ENCODE results near the gene TRAF7. TPM values are rescaled to one million over a fixed set of nuclear protein-coding genes. Genes with fewer than 3 reads are reported as not detected.
"Not testable (repeated sequence)": the region's sequence is repeated elsewhere in the genome, so short reads cannot be mapped to it uniquely, and the experiment has no call there.

The TRAF7 gene
- 10 to 100 TPM; 40.9 to 56.2 (median 46.2) TPM for total RNA-seq
- long read RNA-seq, partial matches to known transcripts, result 0 of 7 reads
- long read RNA-seq, other reads (novel, unspliced or antisense), result 6 of 7 reads

DNA sequence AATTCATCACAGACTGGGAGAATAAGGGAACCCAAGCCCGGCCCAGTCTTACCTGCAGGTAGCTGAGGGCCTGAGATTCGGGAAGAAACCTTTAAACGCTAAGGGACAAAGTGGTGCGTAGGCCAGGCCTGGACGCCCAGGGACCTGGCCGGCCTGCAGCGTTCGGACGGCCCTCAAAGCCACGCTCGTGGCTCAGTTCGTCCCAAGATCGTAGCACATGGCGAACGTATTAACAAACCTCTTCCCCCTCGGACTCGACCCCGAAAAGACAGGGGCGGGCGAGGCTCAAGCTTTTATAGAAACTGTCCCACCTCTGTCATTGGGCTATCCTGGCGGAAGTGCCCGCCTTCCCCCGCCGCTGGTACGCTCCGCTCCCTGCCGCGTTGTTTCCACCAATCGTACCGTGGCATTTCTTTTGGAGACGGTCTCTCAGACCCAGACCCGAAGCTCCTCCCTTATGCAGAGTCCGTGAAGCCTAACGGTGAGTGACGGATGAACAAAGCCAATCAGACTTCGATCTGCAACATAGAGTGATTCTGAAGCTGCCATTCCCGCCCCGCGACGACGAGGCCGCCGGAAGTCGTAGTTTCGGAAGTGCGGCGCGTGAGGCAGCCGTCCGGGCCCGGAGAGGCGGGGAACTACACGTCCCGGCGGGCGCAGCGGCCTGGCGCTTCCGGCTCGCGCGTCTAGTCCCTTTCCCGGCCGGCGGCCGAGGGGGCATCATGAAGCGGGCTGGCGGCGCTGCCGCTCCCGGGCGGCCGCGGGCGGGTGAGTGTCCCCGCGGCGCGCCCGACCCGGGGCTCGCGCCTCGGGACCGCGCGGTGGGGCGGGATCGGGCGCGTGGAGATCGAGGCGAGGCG, at the start of gene TRAF7:
Gene TRAF7, plus strand, starts transcription at position 692 of the 860 bp plus-strand sequence. CDS start 8,139 bp downstream, outside the sequence.
- no peaks in the 10 kb centered on the region for H3K9me3 ChIP-seq
- peak; percentile 99 to 100 (median 99) for DNase-seq
- peak within 1 kb of the TSS; percentile 92 to 95 (median 93) for H3K4me3 ChIP-seq
- peak; percentile 68 to 80 (median 71) for ATAC-seq
- peaks cover 0 to 73% (median 33%) of the 10 kb centered on the region in 4 donors for H3K4me1 ChIP-seq
- WGBS (ENCODE audit: insufficient coverage, low coverage, low lambda C conversion rate, missing lambda C conversion rate), result under 1% methylated on average over 40 of the region's 94 CpGs
- H3K27me3 ChIP-seq, result no peaks in the 10 kb centered on the region
- H3K36me3 ChIP-seq, result peaks cover 0 to 7% (median 0%) of the 10 kb centered on the region in 4 donors
- TF ChIP-seq, protein P1, sequence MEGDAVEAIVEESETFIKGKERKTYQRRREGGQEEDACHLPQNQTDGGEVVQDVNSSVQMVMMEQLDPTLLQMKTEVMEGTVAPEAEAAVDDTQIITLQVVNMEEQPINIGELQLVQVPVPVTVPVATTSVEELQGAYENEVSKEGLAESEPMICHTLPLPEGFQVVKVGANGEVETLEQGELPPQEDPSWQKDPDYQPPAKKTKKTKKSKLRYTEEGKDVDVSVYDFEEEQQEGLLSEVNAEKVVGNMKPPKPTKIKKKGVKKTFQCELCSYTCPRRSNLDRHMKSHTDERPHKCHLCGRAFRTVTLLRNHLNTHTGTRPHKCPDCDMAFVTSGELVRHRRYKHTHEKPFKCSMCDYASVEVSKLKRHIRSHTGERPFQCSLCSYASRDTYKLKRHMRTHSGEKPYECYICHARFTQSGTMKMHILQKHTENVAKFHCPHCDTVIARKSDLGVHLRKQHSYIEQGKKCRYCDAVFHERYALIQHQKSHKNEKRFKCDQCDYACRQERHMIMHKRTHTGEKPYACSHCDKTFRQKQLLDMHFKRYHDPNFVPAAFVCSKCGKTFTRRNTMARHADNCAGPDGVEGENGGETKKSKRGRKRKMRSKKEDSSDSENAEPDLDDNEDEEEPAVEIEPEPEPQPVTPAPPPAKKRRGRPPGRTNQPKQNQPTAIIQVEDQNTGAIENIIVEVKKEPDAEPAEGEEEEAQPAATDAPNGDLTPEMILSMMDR (IDR thresholded peaks at IDR 0.05), result peak in 1 of 4 donors; percentile 8
- TF ChIP-seq POLR2A (IDR thresholded peaks at IDR 0.05), result peak; percentile 97
- intact Hi-C loops (cut with DNase I), result no loop called here
- H3K27ac ChIP-seq, result peak within 1 kb of the TSS; percentile 64 to 95 (median 77)

DNA sequence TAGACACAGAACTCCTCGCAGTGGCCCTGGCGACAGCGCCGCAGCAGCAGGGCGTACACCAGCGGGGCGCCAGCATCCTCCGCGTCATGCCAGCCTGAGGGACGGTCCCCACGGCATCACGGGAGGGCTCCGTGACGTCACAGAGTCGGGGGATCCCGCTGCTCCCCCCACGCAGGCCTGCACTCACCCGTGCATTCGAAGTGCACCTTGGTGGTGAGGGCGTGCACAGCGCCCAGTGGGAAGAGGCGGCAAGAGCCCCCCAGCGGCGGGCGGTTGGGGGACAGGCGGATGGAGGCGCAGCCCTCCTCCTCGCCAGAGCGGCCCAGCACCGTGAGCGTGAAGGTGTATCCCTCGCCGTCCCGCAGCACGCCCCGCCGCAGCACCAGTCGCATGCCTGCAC, 49.4 kb upstream of the TRAF7 start:
- H3K27me3 ChIP-seq; H3K4me1 ChIP-seq; H3K27ac ChIP-seq; H3K4me3 ChIP-seq; ATAC-seq; H3K9me3 ChIP-seq; intact Hi-C loops (cut with DNase I); DNase-seq: not testable (repeated sequence)
- peaks cover 0 to 23% (median 1%) of the 10 kb centered on the region in 4 donors for H3K36me3 ChIP-seq
- WGBS (ENCODE audit: insufficient coverage, low coverage, low lambda C conversion rate, missing lambda C conversion rate), result no CpG with 5 or more reads among the region's 38 CpGs

DNA sequence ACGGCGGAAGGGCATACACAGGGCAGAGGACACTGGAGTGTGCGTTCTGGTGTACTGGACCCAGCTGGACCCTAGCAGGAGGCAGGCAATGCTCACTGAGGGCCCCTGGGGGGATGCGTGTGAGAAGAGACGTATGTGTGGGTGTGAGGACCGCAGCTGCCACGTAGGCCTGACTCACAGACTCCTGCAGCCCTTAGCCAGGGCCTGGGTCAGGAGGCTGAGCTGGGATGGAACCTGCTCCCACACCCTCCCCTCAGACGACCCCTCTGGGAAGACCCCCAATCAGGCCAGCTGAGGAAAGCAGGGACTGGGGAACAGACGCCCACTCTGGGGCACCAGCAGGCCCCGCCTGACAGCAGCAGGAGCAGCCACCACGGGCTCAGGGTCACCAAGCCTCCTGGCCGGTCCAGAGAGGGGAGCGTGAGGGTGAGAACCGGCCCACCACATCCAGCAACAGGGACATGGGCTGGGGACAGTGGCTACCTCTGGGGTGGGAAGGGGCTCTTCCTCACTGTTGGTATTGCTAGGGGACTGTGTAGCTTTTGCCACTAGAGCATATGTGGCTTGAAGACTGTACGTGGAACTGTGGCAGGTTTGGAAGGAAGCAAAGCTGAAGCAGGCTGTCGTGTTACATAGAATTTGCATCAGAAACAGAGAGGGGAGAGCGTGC, 48.3 kb upstream of the TRAF7 start:
- H3K36me3 ChIP-seq, result peaks cover 0 to 24% (median under 1%) of the 10 kb centered on the region in 4 donors
- not testable (repeated sequence) for DNase-seq
- peak in 1 of 4 donors; percentile 4 for ATAC-seq

DNA sequence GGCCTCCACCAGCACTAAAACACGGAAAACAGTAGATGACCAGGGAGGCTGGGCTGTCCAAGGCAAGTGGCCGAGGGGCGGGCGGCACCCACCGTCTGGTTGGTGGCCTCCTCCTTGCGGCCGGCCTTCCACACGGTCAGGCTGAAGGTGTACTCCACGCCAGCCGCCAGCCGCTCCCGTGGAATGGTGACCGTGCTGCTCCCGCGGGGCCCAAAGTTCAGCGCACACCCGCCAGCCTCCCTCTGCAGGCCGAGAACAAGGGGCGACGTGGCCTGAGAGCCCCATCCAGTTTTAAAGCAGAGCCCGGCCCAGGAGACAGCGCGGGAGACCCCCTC, 47.8 kb upstream of the TRAF7 start:
- H3K27ac ChIP-seq; H3K4me3 ChIP-seq; H3K4me1 ChIP-seq; H3K9me3 ChIP-seq; intact Hi-C loops (cut with DNase I); H3K27me3 ChIP-seq; DNase-seq: not testable (repeated sequence)
- peaks cover 0 to 24% (median 0%) of the 10 kb centered on the region in 4 donors for H3K36me3 ChIP-seq
- peak in 2 of 4 donors; percentile 9 to 11 for ATAC-seq
- WGBS (ENCODE audit: insufficient coverage, low coverage, low lambda C conversion rate, missing lambda C conversion rate), result no CpG with 5 or more reads among the region's 23 CpGs

More for the DNA sequence above, 48.3 kb upstream of the TRAF7 start:
- intact Hi-C loops (cut with DNase I); H3K4me3 ChIP-seq; H3K27ac ChIP-seq; H3K27me3 ChIP-seq; H3K9me3 ChIP-seq; H3K4me1 ChIP-seq: not testable (repeated sequence)
- WGBS (ENCODE audit: insufficient coverage, low coverage, low lambda C conversion rate, missing lambda C conversion rate), result 70% methylated on average over 4 of the region's 17 CpGs

DNA sequence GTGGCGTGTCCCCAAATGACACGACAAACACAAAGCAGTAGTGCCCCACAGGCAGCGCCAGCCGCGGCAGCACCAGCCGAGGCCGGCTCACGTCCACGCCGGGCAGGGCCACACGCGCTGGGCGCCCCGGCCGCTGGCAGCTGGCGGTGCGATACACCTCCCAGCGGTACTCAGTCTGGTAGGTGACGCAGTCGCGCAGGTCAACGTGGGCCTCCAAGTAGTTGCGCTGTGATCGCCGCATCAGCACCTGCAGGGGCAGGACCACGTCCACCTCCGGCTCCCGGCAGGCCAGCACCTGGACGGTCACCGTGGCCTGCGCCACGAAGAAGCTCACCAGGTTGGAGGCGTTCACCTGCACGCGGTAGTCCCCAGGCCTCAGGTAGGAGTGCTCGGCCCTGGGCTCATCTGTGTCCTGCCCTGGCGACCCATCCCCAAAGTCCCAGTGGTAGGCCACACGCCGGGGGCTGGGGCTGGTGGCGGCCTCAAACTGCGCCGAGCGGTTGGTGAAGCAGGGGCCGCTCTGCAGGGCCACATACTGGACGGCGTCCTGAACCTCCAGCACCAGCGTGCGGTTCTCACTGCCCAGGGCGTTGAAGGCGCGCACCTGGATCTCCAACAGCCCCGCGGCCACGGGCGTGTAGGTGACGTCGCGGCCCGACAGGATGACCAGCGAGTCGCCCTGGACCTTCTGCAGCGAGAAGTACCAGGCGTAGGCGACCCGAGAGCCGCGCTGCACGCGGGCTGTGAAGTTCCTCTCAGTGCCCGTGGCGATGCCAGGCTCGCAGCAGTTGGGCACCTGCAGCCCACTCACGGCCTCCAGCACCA, 46.9 kb upstream of the TRAF7 start:
- H3K27me3 ChIP-seq; intact Hi-C loops (cut with DNase I); H3K9me3 ChIP-seq; H3K4me1 ChIP-seq; DNase-seq; H3K27ac ChIP-seq; H3K4me3 ChIP-seq: not testable (repeated sequence)
- H3K36me3 ChIP-seq, result peaks cover 0 to 18% (median 0%) of the 10 kb centered on the region in 4 donors
- peak in 2 of 4 donors; percentile 10 to 11 for ATAC-seq
- WGBS (ENCODE audit: insufficient coverage, low coverage, low lambda C conversion rate, missing lambda C conversion rate), result 91% methylated on average over 4 of the region's 73 CpGs

DNA sequence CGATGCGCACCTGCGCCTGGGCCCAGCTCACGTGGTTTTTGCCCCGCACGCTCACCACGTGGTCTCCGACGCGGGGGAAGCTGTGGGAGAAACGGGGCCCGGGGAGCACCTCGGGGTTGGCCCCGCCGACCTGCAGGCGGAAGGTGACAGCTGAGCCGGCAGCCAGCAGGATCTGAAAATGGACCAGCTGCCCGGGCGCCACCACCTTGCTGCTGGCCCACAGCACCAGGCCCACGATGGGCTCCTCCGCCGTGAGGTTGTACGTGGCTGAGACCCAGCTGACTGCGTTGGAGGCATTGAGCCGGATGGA, 46.4 kb upstream of the TRAF7 start:
- H3K4me1 ChIP-seq; ATAC-seq; H3K4me3 ChIP-seq; H3K9me3 ChIP-seq; H3K27ac ChIP-seq; DNase-seq; H3K27me3 ChIP-seq; intact Hi-C loops (cut with DNase I): not testable (repeated sequence)
- 80% methylated on average over 1 of the region's 25 CpGs for WGBS (ENCODE audit: insufficient coverage, low coverage, low lambda C conversion rate, missing lambda C conversion rate)
- peaks cover 0 to 18% (median 0%) of the 10 kb centered on the region in 4 donors for H3K36me3 ChIP-seq

DNA sequence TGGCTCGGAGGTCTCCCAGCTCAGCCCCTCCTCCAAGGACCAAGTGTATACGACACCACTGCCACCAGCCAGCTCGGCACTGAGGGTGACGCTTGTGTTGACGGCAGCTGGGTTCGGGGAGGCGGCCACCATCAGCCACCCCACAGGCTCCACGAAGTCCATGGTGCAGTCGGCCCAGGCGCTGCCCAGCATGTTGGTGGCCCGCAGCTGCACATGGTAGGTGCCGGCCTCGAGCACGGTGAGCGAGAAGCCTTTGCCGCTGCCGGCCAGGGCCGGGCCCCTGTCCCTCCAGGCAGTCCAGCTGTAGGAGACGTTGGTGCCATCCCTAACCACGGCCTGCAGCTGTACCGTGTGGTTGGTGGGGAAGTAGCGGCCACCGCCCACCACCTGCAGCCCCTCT, 45.7 kb upstream of the TRAF7 start:
- H3K9me3 ChIP-seq; H3K4me3 ChIP-seq; DNase-seq; H3K4me1 ChIP-seq; intact Hi-C loops (cut with DNase I); H3K27me3 ChIP-seq; H3K27ac ChIP-seq: not testable (repeated sequence)
- peak in 1 of 4 donors; percentile 14 for ATAC-seq
- H3K36me3 ChIP-seq, result peaks cover 0 to 18% (median 0%) of the 10 kb centered on the region in 4 donors
- no CpG with 5 or more reads among the region's 23 CpGs for WGBS (ENCODE audit: insufficient coverage, low coverage, low lambda C conversion rate, missing lambda C conversion rate)

DNA sequence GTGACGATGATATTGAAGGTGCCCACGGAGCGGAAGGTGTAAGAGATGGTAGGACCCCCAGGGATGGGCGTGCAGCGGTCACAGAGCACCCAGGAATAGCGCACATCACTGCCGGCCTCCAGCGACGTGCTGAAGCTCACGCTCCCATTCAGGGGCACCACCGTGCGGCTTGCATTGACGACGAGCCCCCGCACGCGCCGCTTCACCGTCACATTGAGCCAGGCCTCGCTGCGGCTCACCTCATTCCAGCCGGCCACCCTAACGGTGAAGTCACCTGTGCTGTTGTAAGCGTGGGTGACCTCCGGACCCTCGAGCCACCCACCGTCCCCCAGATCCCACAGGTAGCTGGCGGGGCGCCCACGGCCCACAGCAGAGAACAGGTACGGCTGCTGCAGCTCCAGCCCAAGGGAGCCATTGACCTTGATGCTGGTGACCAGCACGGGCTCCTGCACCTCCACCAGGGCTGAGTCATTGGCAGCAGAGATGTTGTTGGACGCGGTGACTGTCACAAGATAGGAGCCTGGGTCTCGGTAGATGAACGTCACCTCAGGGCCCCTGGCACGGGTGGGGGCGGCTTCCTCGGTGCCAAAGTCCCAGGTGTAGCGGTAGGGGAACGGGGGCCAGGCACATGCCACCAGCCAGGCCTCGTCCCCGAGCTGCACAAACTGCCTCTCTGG, 45.1 kb upstream of the TRAF7 start:
- H3K27ac ChIP-seq; H3K27me3 ChIP-seq; DNase-seq; intact Hi-C loops (cut with DNase I); H3K4me3 ChIP-seq; H3K9me3 ChIP-seq; H3K4me1 ChIP-seq: not testable (repeated sequence)
- peaks cover 0 to 18% (median 0%) of the 10 kb centered on the region in 4 donors for H3K36me3 ChIP-seq
- no CpG with 5 or more reads among the region's 43 CpGs for WGBS (ENCODE audit: insufficient coverage, low coverage, low lambda C conversion rate, missing lambda C conversion rate)
- peak in 3 of 4 donors; percentile 23 to 62 (median 41) for ATAC-seq

DNA sequence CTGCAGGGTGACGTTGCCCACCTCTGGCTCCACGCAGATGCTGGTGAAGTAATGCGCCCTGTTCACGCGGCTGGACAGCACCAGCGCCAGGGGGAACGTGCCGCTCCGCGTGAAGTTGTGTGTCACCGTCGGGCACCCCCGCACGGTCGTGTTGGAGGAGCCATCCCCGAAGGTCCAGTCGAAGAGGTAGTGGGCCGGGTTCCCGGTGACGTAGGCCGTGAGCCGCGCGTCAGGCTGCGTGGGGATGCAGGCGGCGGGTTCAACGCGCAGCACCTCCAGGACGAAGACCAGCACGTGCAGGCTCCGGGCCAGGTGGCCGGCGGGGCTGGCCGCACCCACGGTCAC, 44.6 kb upstream of the TRAF7 start:
- peak in 1 of 4 donors; percentile 12 for ATAC-seq
- H3K27ac ChIP-seq; H3K9me3 ChIP-seq; DNase-seq; intact Hi-C loops (cut with DNase I); H3K27me3 ChIP-seq; H3K4me1 ChIP-seq; H3K4me3 ChIP-seq: not testable (repeated sequence)
- no CpG with 5 or more reads among the region's 36 CpGs for WGBS (ENCODE audit: insufficient coverage, low coverage, low lambda C conversion rate, missing lambda C conversion rate)
- peaks cover 0 to 18% (median 0%) of the 10 kb centered on the region in 4 donors for H3K36me3 ChIP-seq
